Astrocyte (in vitro differentiated cells and primary cell): Measurements from ENCODE around the gene ZNF674. TPM values are rescaled to one million over a fixed set of nuclear protein-coding genes. Genes with fewer than 3 reads are reported as not detected.

ENCODE experiments used
- DNase-seq: peaks from one replicate; pipeline ENCODE4 v3.0.0-alpha.2; 2010; ENCODE audit warnings: low read depth
- FAIRE-seq: peaks from 2 replicates; lab custom pipeline; 2011; peaks lifted over from hg19 to GRCh38; lab: Jason Lieb, UNC
- H2AFZ ChIP-seq: 2 replicates; pipeline ENCODE4 v1.6.0; 2012; ENCODE audit warnings: low read depth, low read length, inconsistent platforms
- H3K27ac ChIP-seq: 2 replicates; pipeline ENCODE4 v1.5.1; 2011; ENCODE audit warnings: low read depth, low read length, inconsistent platforms
- H3K27me3 ChIP-seq: 2 replicates; pipeline ENCODE4 v1.6.0; 2011; ENCODE audit warnings: low read length, inconsistent platforms; ENCODE audit not compliant: insufficient read depth
- H3K36me3 ChIP-seq: 2 replicates; pipeline ENCODE4 v1.5.1; 2011; ENCODE audit warnings: low read length, inconsistent platforms; ENCODE audit not compliant: insufficient read depth
- H3K4me1 ChIP-seq: 2 replicates; pipeline ENCODE4 v1.5.1; 2011; ENCODE audit warnings: low read length, inconsistent platforms; ENCODE audit not compliant: insufficient read depth
- H3K4me2 ChIP-seq: 2 replicates; pipeline ENCODE4 v1.6.0; 2012; ENCODE audit warnings: low read length, inconsistent platforms
- H3K4me3 ChIP-seq: 2 replicates; pipeline ENCODE4 v1.5.1; 2011; ENCODE audit warnings: low read depth, mild to moderate bottlenecking, low read length, inconsistent platforms; ENCODE audit not compliant: insufficient read depth
- H3K79me2 ChIP-seq: 2 replicates; pipeline ENCODE4 v1.6.0; 2012; ENCODE audit warnings: mild to moderate bottlenecking, low read length, inconsistent platforms; ENCODE audit not compliant: insufficient read depth
- H3K9ac ChIP-seq: 2 replicates; pipeline ENCODE4 v1.6.0; 2012; ENCODE audit warnings: mild to moderate bottlenecking, low read length, inconsistent platforms
- H3K9me3 ChIP-seq: 2 replicates; pipeline ENCODE4 v1.5.1; 2012; ENCODE audit warnings: low read depth, mild to moderate bottlenecking, low read length, inconsistent platforms; ENCODE audit not compliant: insufficient read depth
- H4K20me1 ChIP-seq: 2 replicates; pipeline ENCODE4 v1.6.0; 2012; ENCODE audit warnings: low read length, inconsistent platforms; ENCODE audit not compliant: insufficient read depth
- H3K27ac Mint-ChIP-seq: one replicate; pipeline ENCODE4 v1.8.0; 2021; ENCODE audit warnings: mild to moderate bottlenecking, mixed read lengths; ENCODE audit not compliant: unreplicated experiment
- H3K27me3 Mint-ChIP-seq: one replicate; pipeline ENCODE4 v1.8.0; 2021; ENCODE audit warnings: low read depth, mixed read lengths; ENCODE audit not compliant: unreplicated experiment
- H3K36me3 Mint-ChIP-seq: one replicate; pipeline ENCODE4 v1.8.0; 2021; ENCODE audit warnings: low read depth, mixed read lengths; ENCODE audit not compliant: unreplicated experiment
- H3K4me1 Mint-ChIP-seq: one replicate; pipeline ENCODE4 v1.8.0; 2021; ENCODE audit warnings: low read depth, mixed read lengths; ENCODE audit not compliant: unreplicated experiment
- H3K4me3 Mint-ChIP-seq: one replicate; pipeline ENCODE4 v1.8.0; 2021; ENCODE audit warnings: mild to moderate bottlenecking, moderate library complexity, mixed read lengths; ENCODE audit not compliant: unreplicated experiment
- H3K9me3 Mint-ChIP-seq: one replicate; pipeline ENCODE4 v1.8.0; 2021; ENCODE audit warnings: mild to moderate bottlenecking, mixed read lengths; ENCODE audit not compliant: unreplicated experiment
- EZH2 ChIP-seq: IDR thresholded peaks from 2 replicates; pipeline ENCODE4 v1.6.1; 2012; ENCODE audit warnings: mild to moderate bottlenecking, low read length, inconsistent platforms; ENCODE audit not compliant: insufficient read depth
- total RNA-seq: library from RNA; stranded (reverse); gene quantifications from 2 replicates; pipeline ENCODE4 v1.2.1, GENCODE V29; 2021
- TF ChIP-seq, protein P1 (sequence below): IDR thresholded peaks from 2 replicates; pipeline ENCODE4 v1.5.1; 2011; ENCODE audit warnings: low read depth, mild to moderate bottlenecking, inconsistent platforms, low read length, moderate library complexity; ENCODE audit not compliant: insufficient read depth

The ZNF674 gene
- total RNA-seq, 1 donor from 2014 or later, result 5.5 TPM

DNA sequence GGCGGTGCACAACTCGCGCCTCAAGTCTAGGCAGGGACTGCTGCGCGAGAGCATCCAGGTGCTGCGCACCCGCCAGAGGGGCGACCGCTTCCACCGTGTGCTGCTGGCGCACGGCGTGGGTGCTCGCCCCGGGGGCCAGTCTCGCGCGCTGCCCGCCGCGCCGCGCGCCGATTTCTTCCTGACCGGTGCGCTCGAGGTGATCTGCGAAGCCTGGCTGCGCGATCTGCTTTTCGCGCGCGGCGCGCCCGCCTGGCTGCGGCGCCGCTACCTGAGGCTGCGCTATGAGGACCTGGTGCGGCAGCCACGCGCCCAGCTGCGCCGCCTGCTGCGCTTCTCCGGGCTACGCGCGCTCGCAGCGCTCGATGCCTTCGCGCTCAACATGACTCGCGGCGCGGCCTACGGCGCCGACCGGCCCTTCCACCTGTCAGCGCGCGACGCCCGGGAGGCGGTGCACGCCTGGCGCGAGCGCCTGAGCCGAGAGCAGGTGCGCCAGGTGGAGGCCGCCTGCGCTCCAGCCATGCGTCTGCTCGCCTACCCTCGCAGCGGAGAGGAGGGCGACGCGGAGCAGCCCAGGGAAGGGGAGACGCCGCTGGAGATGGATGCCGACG lies 29.7 kb upstream of the ZNF674 start:
- FAIRE-seq, result no peak
- peaks cover 12% of the 10 kb centered on the region for H3K4me1 Mint-ChIP-seq
- H3K36me3 Mint-ChIP-seq, result no peaks in the 10 kb centered on the region

GRCh38 chrX:46573892-46574773 lies 28.9 kb upstream of the ZNF674 start:
- peaks cover 4% of the 10 kb centered on the region for H3K79me2 ChIP-seq
- H3K36me3 ChIP-seq, result no peaks in the 10 kb centered on the region
- H3K9me3 ChIP-seq, result no peaks in the 10 kb centered on the region
- peak; percentile 49 for DNase-seq
- Mint-ChIP-seq H3K36me3 (no peaks in the 10 kb centered on the region), H3K4me1 (peaks cover 12% of the 10 kb centered on the region), H3K4me3 (peak overlapping the region; percentile 80), H3K27me3 (peaks cover 2% of the 10 kb centered on the region), H3K27ac (no peak overlapping the region), H3K9me3 (no peaks in the 10 kb centered on the region)
- H4K20me1 ChIP-seq, result peaks cover 6% of the 10 kb centered on the region
- peak overlapping the region; percentile 62 for H3K4me3 ChIP-seq
- H2AFZ ChIP-seq, result peak overlapping the region; percentile 83
- no peak overlapping the region for H3K27ac ChIP-seq
- H3K9ac ChIP-seq, result peak overlapping the region; percentile 76
- peaks cover 18% of the 10 kb centered on the region for H3K4me1 ChIP-seq
- no peaks in the 10 kb centered on the region for H3K27me3 ChIP-seq
- no peak for TF ChIP-seq EZH2
- TF ChIP-seq, protein P1, sequence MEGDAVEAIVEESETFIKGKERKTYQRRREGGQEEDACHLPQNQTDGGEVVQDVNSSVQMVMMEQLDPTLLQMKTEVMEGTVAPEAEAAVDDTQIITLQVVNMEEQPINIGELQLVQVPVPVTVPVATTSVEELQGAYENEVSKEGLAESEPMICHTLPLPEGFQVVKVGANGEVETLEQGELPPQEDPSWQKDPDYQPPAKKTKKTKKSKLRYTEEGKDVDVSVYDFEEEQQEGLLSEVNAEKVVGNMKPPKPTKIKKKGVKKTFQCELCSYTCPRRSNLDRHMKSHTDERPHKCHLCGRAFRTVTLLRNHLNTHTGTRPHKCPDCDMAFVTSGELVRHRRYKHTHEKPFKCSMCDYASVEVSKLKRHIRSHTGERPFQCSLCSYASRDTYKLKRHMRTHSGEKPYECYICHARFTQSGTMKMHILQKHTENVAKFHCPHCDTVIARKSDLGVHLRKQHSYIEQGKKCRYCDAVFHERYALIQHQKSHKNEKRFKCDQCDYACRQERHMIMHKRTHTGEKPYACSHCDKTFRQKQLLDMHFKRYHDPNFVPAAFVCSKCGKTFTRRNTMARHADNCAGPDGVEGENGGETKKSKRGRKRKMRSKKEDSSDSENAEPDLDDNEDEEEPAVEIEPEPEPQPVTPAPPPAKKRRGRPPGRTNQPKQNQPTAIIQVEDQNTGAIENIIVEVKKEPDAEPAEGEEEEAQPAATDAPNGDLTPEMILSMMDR, result no peak
- FAIRE-seq, result peak; percentile 26
- H3K4me2 ChIP-seq, result peak overlapping the region; percentile 92

More for the DNA sequence above, 29.7 kb upstream of the ZNF674 start:
- Histone ChIP-seq H3K9me3 (no peaks in the 10 kb centered on the region), H3K27ac (no peak overlapping the region), H3K4me1 (peaks cover 18% of the 10 kb centered on the region), H3K79me2 (peaks cover 4% of the 10 kb centered on the region), H3K9ac (peak overlapping the region; percentile 76), H3K36me3 (no peaks in the 10 kb centered on the region), H3K27me3 (no peaks in the 10 kb centered on the region), H2AFZ (peak overlapping the region; percentile 83), H4K20me1 (peaks cover 6% of the 10 kb centered on the region), H3K4me2 (peak overlapping the region; percentile 92), H3K4me3 (peak overlapping the region; percentile 62)
- TF ChIP-seq, protein P1, result no peak
- TF ChIP-seq EZH2, result no peak
- no peaks in the 10 kb centered on the region for H3K9me3 Mint-ChIP-seq
- H3K27ac Mint-ChIP-seq, result no peak overlapping the region
- H3K4me3 Mint-ChIP-seq, result peak overlapping the region; percentile 80
- DNase-seq, result no peak
- H3K27me3 Mint-ChIP-seq, result no peaks in the 10 kb centered on the region
